Colonic mucosa (tissue), 4 donors: ENCODE data around the gene APOL1. TPM values are rescaled to one million over a fixed set of nuclear protein-coding genes. Genes with fewer than 3 reads are reported as not detected.
"Not testable (repeated sequence)": the region's sequence is repeated elsewhere in the genome, so short reads cannot be mapped to it uniquely, and the experiment has no call there.

ENCODE experiments used
- DNase-seq: peaks from one replicate; pipeline ENCODE4 v3.0.0-alpha.2; 2020
- H3K27ac ChIP-seq: fragments of 200-600 bp; one replicate; pipeline ENCODE4 v1.8.0; 2021
- H3K27me3 ChIP-seq: fragments of 200-600 bp; one replicate; pipeline ENCODE4 v1.8.0; 2021
- H3K36me3 ChIP-seq: fragments of 200-600 bp; one replicate; pipeline ENCODE4 v1.8.0; 2021
- H3K4me1 ChIP-seq: fragments of 200-600 bp; one replicate; pipeline ENCODE4 v1.8.0; 2021; ENCODE audit warnings: mild to moderate bottlenecking
- H3K4me3 ChIP-seq: fragments of 200-600 bp; one replicate; pipeline ENCODE4 v1.8.0; 2021
- H3K9ac ChIP-seq, 2 donors: one replicate each; pipeline ENCODE4 v1.7.0; 2013; ENCODE audit warnings: control low read depth in 2 of 2, low read depth in 2 of 2, low read length in 2 of 2
- H3K9me3 ChIP-seq: fragments of 200-600 bp; one replicate; pipeline ENCODE4 v1.8.0; 2021
- CTCF ChIP-seq: fragments of 200-600 bp; IDR thresholded peaks from one replicate; pipeline ENCODE4 v1.8.0; 2022; ENCODE audit warnings: antibody characterized with exemption, mild to moderate bottlenecking
- intact Hi-C: fragments of 100-400 bp; cut with DNase I; formaldehyde crosslinking; loops from one replicate; pipeline ENCODE4 v1.14.1; 2022
- total RNA-seq, 2 donors: library from RNA; stranded (reverse); fragmentation: NEBNext Ultra II Directional in 1 of 2; extraction: Animal tissue kit (Norgen Biotek cat#: 25700) in 1 of 2; gene quantifications; one replicate each; pipeline ENCODE4 v1.2.1, GENCODE V29; 2021
- donor health status: healthy.
- donor health status: DM: no; HTN: no; CAD: no.
- donor health status: DM: no; HTN: no; CAD: no.

The APOL1 gene
- total RNA-seq, 2 donors from 2014 or later, result 14.7 to 34.6 TPM

GRCh38 chr22:36285545-36285944 is 32.6 kb downstream of the APOL1 start:
- Histone ChIP-seq H3K27ac (no peak overlapping the region), H3K36me3 (peaks cover 73% of the 10 kb centered on the region), H3K9ac (no peak overlapping the region), H3K9me3 (no peaks in the 10 kb centered on the region), H3K4me1 (no peaks in the 10 kb centered on the region), H3K4me3 (no peak overlapping the region), H3K27me3 (no peaks in the 10 kb centered on the region)
- no peak for DNase-seq
- TF ChIP-seq CTCF, result no peak
- intact Hi-C loops, result loop anchor here (5.0 kb wide), 1 partner anchor 48 kb away; the partner anchor contains the start of gene APOL2

- no peaks in the 10 kb centered on the region for H3K27me3 ChIP-seq
- no peak overlapping the region for H3K27ac ChIP-seq
- peak; percentile 66 for TF ChIP-seq CTCF
- no peaks in the 10 kb centered on the region for H3K9me3 ChIP-seq
- intact Hi-C loops, result loop anchor here (5.0 kb wide), 1 partner anchor 49 kb away; the partner anchor contains the start of gene APOL2
- H3K4me3 ChIP-seq, result no peak overlapping the region
- no peaks in the 10 kb centered on the region for H3K4me1 ChIP-seq
- peak; percentile 76 for DNase-seq
- peaks cover 69% of the 10 kb centered on the region for H3K36me3 ChIP-seq
- no peak overlapping the region for H3K9ac ChIP-seq
These were observed 33.4 kb downstream of the APOL1 start for GRCh38 chr22:36286096-36286957.

- Histone ChIP-seq H3K9me3 (no peaks in the 10 kb centered on the region), H3K4me1 (no peaks in the 10 kb centered on the region), H3K36me3 (peaks cover 70% of the 10 kb centered on the region), H3K27ac (no peak overlapping the region), H3K27me3 (no peaks in the 10 kb centered on the region), H3K9ac (no peak overlapping the region), H3K4me3 (no peak overlapping the region)
- intact Hi-C loops, result loop anchor here (5.0 kb wide), 1 partner anchor 51 kb away; the partner anchor contains the start of gene APOL2
- DNase-seq, result no peak
- TF ChIP-seq CTCF, result no peak
These were observed 35.1 kb downstream of the APOL1 start for GRCh38 chr22:36287881-36288515.

- H3K4me1 ChIP-seq, result no peaks in the 10 kb centered on the region
- H3K27ac ChIP-seq, result no peak overlapping the region
- no peak overlapping the region for H3K9ac ChIP-seq
- H3K27me3 ChIP-seq, result no peaks in the 10 kb centered on the region
- no peak for DNase-seq
- intact Hi-C loops, result loop anchor here (5.0 kb wide), 1 partner anchor 51 kb away; the partner anchor contains the start of gene APOL2
- TF ChIP-seq CTCF, result no peak
- peaks cover 72% of the 10 kb centered on the region for H3K36me3 ChIP-seq
- H3K4me3 ChIP-seq, result no peak overlapping the region
- no peaks in the 10 kb centered on the region for H3K9me3 ChIP-seq
These were observed 35.9 kb downstream of the APOL1 start for GRCh38 chr22:36288571-36289405.

- H3K27me3 ChIP-seq, result no peaks in the 10 kb centered on the region
- intact Hi-C loops, result loop anchor here (5.0 kb wide), 1 partner anchor 52 kb away; the partner anchor contains the start of gene APOL2
- no peak for DNase-seq
- TF ChIP-seq CTCF, result no peak
- H3K36me3 ChIP-seq, result peaks cover 74% of the 10 kb centered on the region
- no peaks in the 10 kb centered on the region for H3K4me1 ChIP-seq
- no peak overlapping the region for H3K27ac ChIP-seq
- no peaks in the 10 kb centered on the region for H3K9me3 ChIP-seq
- no peak overlapping the region for H3K4me3 ChIP-seq
- no peak overlapping the region for H3K9ac ChIP-seq
These were observed 36.5 kb downstream of the APOL1 start for GRCh38 chr22:36289406-36289870.

GRCh38 chr22:36289948-36290371 is 37.0 kb downstream of the APOL1 start:
- peaks cover 74% of the 10 kb centered on the region for H3K36me3 ChIP-seq
- DNase-seq, H3K27ac ChIP-seq, H3K9me3 ChIP-seq, H3K9ac ChIP-seq, H3K4me1 ChIP-seq, H3K27me3 ChIP-seq, H3K4me3 ChIP-seq: not testable (repeated sequence)
- intact Hi-C loops, result loop anchor here (5.0 kb wide), 1 partner anchor 53 kb away; the partner anchor contains the start of gene APOL2

GRCh38 chr22:36290391-36291075 is 37.6 kb downstream of the APOL1 start:
- H3K27ac ChIP-seq, H3K4me3 ChIP-seq, H3K27me3 ChIP-seq, intact Hi-C loops, DNase-seq, H3K9me3 ChIP-seq, H3K4me1 ChIP-seq, H3K9ac ChIP-seq: not testable (repeated sequence)
- peaks cover 74% of the 10 kb centered on the region for H3K36me3 ChIP-seq
